T-helper 1 cell (primary cell): Measurements from ENCODE around the gene SLC25A10.
A peak's percentile ranks its signal among the peaks of the same experiment; 100 is the strongest.

Experiments used
- DNase-seq, 5 donors: peaks; one replicate each; pipeline ENCODE4 v3.0.0-alpha.2; 2012 to 2020

SLC25A10 gene

DNA sequence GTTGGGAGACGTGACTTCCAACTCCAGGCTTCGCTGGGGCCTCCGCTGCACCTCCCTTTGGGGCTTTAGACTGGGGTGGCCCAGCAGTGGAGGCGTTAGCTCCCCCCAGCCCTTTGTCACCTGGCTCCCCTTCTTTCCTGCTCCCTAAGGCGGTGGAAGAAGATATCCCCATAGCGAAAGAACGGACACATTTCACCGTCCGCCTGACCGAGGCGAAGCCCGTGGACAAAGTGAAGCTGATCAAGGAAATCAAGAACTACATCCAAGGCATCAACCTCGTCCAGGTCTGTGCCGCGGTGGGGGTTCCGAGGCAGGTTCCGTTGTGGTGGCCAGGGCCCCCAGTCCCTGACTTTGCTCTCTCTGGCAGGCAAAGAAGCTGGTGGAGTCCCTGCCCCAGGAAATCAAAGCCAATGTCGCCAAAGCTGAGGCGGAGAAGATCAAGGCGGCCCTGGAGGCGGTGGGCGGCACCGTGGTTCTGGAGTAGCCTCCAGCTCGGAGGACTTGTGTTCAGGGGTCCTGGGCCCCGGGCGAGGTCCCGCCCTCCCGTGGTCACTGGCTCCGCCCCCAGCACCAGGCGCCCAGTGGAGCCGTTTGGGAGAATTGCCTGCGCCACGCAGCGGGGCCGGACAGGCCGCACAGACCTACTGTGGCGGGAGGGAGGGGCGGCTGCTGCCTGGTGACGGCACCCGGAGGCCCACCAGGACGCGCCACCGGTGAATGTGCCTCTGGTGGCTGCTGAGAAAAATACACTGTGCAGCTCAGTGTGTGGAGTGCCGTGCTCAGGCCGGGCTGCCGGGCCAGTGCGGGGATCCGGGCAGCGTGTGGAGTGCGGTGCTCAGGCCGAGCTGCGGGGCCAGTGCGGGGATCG is 5.1 kb upstream of the SLC25A10 start:
- DNase-seq = no peak

DNA sequence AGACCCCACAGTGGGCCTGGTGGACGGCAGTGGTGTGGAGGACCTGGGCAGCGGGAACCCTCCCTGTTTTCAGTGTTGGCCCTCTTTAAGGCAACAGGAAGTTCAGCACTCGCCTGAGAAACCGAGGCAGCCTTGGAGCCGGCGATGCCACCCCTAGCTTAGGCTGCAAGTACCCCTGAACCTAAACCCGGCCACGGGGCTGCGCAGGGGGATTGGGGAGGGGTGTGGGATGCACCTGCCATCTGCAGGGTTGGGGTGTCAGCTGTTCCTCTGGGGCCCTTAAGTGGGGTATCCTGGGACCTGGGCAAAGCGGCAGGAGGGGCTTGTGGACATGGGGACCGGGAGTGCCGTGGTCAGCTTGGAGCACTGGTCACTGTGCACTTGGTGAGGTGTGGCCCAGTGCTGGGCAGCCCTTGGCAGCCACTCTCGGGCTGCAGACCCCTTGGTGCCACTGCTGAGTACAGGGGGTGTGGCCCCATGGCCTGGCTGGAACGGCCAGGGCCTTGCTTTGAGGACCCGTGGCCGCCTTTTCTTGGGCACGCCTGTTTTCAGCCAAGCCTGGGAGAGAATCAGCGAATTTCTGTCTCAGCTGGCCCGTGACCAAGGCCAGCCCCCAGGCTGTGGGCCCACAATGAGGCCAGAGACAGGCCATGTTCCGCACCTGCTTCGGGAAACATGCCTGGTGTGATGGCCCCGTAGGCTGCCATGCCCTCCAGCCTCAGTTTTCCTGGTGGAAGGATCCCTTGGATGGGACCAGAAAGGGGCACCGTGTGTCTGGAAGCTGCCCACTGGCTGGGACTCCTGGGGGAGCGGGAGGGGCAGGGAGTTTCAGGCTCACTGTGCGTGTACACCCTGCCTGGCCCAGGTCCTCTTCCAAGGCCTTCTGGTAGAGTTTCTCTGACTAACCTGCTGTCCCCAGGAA is 4.1 kb upstream of the SLC25A10 start:
- DNase-seq = no peak

DNA sequence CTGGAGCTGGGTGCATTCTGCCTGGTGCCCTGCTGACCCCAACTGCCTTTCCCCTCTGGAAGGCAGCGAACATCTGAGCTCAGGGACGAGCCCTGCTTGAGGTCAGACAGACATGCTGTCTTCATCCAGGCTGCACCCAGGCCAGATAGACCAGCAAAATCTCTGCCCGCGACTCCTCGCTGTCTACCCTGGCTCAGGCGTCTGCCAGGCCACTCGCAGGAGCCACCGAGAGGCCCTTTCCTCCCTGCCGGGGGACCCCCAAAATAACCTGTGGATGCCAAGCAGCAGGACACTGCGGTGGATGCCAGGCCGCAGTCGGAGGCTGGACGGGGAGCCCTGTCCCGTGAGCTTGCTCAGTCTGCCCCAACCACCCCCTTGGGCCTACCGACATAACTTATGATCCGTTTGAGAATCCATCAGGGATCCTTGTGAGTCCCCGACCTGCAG is 3.3 kb upstream of the SLC25A10 start:
- DNase-seq = no peak

DNA sequence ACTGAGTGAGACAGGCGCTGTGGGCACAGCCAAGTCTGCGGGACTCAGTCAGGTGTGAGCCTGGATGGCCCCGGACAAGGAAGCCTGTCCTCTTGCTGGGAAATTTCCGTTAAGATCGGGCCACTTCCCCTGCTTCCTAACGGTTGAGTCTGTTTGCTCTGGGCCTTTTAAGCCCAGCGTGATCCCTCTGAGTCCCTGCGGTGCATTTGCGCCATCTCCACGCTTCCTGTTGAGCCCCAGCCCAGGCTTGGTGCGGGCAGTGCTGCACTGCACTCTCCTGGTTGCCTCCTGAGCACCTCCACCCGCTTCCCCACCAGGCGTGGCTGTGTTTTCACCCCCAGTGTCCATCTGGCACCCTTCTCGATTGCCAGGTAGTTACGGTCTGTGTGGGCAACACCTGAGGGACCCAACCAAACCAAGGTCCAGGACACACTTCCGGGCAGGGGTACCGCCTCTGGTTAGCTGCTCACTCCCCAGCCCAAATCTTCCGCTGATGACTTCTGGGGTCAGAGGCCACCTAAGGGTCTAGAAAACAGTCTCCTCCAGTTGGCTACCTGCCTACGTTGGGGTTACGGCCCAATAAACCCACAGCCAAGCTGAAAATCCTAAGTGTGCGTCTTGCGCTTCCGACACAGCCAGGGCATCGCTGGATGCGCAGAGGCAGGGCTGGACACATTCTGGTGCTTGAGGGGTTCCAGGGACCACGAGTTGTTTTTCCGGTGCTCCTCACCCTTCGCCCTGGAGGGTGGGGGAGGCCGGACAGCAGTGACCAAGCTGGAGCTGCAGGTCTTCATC is 1.4 kb upstream of the SLC25A10 start:
- peak in 1 of 5 donors; percentile 29 for DNase-seq

DNA sequence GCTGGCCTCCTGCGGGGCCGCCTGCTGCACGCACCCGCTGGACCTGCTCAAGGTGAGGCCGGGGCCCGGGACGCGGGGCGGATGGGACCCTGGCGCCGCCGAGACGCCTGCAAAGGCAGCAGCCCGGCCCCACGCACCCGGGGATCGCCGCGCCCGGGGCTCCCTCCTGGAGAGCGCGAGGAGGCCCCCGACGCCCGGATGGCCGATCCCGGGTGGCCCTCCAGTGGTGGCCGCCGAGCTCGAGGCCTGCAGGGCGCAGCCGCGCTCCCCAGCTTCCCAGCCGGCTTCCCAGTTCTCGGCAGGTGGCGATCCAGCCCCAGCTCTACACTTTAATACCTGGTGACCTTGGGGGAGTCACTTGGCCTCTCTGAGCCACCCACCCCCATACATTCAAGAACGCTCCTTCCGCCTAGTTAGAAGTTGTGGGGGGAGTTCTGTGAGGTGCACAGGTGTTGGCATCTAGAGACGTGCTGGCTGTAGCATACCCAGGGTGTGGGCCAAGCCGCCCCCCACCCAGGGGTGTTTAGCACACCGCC is 452 bp downstream of the SLC25A10 start:
- no peak for DNase-seq

DNA sequence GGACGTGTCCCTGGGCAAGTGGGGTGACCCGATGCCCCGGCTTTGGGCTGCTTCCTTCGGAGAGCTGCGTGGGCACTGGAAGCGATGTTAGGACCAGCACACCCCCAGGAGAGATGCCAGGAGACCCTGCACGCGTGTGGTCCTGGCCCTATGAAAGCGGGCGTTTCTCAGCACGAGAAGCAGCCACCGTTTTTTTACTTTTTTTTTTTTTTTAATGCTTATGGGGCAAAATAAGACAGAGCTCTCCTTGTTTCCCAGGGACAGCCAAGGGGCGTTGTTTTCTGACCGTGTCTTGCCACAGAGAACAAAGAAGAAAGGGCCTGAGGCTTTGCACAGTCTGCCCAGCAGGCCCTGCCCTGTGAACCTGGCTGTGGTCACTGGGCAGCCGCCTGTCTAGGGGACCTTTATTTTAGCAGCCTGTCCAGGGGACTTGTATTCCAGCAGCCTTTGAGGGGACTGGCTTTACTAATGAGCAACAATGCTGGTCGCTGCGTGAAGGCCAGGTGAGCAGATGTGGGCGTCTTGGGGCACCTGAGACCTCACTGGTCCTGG is 996 bp downstream of the SLC25A10 start:
- no peak for DNase-seq

DNA sequence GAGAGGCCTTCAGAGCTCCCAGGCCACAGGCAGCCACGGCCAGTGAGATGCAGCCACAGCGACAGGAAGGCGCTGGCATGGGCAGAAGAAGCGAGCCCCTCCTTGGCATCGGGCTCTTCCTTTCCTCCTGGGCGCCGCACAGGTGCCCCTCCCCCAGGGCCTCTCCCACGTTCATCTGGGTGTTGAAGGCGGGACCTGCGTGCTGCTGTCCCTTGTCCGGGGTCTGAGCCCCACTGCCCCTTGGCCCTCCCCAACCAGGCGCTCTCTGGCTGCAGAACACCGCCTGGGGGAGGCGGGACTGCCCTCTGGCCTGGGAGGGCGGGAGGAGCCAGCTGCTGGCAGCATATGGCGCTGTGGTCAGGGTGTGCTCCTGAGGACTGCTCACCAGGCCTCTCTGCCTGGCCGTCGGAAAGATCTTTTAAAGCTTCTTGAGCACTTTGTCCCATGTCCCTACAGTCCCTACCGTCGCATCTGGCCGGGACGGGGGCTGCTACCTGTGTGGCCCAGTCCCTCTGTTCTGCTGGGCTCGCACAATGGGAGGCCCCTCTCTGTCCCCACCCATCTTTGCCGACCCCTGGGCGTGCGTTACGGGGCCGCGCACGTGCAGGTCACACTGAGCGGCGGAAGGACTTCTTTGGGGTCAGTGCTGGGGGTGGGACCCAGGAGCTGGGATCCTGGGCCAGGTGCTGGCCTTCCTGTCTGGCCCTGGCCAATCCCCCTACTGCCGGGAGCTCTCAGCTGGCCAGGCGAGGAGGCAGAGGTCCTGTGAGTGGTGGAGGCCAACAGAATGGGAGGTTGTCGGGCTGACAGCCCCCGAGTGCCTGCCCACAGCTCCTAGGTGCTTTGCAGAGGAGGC is 1.7 kb downstream of the SLC25A10 start:
- DNase-seq = no peak

DNA sequence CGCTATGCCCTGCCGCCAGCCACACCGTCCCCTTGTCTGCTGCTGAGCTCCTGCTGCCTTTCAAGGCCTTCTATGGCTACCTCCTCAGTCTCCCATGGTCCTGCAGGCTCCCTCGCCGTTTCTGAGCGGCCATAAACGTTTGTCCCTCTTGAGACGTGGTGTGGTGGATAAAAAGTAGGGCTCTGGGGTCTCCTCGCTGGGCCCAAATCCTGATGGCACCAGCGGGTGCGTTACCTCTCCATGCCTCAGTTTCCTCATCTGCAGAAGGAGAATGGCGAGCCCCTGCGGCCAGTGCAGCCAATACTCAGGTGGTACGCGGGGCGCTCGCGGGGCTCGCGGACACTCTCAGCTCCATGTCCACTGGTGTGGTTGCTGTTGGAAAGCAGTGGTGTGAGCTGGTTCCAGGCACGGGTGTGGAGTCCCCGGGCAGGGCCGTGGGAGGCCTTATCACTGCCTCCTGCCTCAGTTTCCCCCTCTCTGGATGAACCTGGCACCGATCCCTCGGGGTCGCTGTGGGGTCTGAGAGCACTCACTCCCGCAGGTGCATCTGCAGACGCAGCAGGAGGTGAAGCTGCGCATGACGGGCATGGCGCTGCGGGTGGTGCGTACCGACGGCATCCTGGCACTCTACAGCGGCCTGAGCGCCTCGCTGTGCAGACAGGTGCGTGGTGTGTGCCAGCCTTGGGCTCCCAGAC is 2.5 kb downstream of the SLC25A10 start:
- DNase-seq = no peak

DNA sequence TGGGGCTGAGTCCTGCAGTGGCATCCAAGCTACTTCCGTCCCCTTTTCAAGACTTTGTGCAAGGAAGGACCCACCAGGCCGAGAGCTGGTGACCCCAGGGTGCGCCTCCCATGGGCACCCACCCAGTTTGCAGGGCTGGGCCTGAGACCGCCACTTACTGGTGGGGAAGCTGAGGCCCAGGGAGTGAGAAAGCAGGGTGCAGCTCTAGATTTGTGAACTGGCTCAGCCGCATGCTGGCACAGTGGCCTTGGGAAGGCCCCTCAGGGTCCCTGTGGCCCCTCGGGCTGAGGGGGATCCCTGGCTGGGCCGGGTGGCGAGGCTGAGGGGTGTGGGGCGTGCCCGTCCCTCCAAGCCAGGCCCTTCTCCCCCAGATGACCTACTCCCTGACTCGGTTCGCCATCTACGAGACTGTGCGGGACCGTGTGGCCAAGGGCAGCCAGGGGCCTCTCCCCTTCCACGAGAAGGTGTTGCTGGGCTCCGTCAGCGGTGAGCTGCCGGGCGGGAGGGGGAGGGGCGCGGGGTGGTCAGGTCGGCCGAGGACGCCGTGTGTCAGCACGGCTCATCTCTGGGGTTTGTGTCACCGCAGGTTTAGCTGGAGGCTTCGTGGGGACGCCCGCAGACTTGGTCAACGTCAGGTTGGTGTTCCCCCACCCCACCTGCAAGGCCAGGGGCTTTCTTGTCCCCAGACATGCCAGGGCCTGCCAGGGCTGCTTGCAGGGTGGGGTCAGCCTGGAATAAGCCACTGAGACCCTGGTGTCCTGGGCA is 3.2 kb downstream of the SLC25A10 start:
- no peak for DNase-seq

DNA sequence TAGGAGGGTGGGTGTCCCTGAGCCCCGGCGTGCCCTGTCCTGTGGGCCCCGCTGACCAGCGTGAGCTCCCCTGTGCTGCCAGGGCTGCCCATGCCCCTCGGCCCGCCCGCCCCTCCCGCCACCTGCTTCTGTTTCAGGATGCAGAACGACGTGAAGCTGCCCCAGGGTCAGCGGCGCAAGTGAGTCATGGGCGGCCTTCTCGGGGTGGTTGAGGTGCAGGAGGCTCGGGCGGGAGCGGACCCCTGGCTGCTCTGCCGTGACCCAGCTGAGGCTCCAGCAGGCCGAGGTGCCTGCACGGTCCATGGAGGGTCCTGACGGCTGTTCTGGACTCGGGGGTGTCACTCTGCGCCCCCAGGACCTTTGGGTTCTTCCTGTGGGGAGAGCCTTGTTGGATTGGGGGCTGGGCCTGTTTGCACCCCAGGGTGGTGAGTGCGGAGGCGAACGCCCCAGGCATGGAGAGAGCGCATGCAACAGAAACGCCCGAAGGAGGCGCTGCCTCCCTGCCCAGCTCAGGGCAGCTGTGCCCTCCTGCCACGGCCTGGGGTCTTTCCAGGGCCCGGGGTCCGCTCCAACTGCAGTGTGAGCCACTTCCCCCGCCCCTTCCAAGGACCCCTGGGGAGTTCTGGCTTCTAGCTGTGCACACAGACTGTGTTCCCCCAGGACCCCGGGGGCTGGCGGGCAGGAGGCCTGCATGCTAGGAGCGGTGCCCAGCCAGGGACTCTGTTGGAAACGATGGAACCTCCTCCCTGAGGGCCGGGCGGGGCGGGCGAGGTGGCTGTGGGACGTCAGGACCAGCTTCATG is 4.0 kb downstream of the SLC25A10 start:
- DNase-seq = no peak

DNA sequence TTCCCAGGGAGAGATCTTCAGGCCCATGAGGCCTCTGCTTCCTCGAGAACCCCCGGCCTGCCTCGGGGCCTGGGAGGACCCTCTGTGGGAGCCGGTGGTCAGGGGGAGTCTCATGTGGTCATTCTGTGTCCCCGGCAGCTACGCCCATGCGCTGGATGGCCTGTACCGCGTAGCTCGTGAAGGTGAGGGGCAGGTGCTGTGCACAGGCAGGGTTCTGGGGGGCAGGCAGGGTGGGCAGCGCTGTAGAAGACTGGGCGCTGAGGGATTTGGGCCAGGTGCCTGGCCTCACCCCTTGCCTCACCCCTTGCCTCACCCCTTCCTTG is 4.6 kb downstream of the SLC25A10 start:
- DNase-seq = no peak

DNA sequence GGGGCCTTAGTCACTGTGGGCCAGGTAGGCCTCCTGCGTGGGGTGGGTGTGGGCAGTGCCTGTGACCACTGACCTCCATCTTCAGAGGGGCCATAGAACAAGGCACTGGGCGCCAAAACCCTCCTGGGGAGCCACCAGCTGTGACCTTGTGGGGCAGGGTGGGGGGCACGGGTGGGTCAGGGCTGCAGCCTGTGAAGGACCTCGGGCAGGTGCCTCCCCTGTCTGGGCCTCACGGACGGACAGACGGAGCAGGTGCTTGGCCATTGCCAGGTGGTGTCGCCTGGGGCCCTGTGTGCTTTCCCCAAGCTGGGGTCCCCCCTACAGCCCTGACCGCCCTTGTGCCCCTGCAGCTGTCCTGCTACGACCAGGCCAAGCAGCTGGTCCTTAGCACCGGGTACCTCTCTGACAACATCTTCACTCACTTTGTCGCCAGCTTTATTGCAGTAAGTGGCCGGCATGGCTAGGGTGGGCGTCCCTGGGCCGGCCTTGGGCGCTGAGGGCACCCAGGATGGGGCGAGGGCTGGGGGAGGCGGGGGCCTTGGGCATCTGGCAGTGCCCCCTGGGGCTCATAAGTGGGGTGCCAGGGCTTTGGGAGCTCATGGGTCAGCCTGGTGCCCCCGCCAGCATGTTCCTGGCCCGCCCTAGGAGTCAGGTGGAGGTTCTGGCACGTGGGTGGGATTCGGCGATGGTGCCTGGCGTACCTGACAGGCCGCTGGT is 5.1 kb downstream of the SLC25A10 start:
- DNase-seq = no peak

DNA sequence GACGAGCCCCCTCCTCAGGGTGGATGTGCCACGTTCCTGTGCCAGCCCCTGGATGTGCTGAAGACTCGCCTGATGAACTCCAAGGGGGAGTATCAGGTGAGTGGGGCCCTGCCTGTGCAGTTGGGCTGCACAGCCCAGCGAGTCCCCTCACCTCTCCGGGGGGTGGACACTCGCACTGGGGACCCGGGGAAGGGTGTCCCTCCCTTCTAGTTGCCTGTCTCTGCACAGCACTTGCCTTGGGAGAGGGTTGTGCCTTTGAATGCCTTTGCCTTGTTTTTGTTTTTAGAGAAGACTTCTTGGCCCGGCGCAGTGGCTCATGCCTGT is 5.6 kb downstream of the SLC25A10 start:
- DNase-seq = no peak

DNA sequence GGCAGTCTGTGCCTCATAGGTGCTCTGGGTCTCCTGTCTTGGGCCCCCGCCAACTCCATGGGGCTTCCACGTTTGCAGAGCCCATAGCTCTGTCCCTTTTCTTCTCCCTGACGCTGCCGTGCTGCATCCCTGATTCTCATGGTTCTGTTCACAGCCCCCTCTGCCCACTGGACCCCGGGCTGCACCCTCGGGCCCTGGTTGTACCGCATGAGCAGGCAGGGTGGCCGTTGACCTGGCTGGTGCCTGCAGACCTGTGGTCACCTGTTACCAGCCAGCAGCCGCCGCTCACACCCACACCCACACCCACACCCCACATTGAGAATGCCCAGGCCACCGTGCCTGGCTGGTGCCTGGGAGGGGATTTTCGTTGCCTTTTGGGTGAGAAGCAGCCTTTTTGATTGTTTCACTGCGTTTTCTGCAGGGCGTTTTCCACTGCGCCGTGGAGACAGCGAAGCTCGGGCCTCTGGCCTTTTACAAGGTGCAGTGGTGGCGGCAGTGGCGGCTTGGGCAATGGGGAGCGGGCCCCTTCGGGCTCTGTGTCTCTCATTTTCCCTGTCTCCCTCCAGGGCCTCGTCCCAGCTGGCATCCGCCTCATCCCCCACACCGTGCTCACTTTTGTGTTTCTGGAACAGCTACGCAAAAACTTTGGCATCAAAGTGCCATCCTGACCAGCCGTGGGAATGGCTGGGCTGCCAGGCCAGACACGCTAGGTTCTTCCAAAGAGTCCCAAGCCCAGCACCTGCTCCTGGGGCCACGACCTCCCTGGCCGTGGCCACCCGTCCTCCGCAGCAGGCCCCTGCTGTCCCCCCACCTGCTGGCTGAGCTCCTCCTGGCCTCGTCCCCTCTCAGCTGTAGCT is 7.6 kb downstream of the SLC25A10 start:
- no peak for DNase-seq

DNA sequence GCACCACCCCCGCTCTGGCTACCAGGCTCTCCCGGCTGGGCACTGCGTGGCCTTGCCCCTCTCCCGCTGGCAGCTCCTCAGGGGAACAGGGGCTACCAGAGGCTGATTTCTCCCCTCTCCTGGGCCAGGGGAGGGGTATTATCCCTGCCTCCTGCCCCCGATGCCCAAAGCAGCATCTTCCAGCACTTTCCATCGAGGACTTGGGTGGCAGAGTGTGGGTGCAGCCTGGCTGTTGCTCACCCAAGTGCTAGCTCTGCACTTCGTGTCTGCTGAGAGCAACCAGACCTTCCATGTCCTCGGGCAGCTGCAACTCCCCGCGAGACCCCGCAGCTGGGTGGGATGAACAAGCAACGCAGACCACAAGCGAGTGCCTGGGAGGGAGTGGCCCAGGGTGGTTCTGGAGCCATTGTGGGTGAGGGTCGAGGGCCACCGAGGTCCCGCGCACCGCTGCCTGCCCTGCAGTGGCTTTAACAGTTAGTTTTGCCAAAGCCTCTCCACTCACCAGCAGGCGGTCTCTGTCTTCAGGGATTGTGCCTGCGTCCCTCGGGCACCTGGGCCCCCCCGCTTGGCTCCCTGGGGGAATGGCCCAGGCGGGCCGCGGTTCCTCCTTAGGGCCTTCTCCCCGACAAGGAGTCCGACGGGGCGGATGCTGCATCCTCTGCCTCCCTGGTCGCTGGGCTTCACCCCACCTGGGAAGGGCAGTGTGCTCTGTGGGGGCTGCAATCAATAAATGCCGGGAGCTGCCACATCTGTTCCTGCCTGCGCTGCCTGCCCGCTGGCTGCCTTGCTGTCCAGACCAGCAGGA is 8.4 kb downstream of the SLC25A10 start:
- no peak for DNase-seq
